Right forelimb (tissue), 1 donor: Measurements from ENCODE around the gene PDK2.

Experiments
- DNase-seq: peaks from one replicate; pipeline ENCODE4 v3.0.0-alpha.2; 2018

The PDK2 gene

GRCh38 chr17:50102164-50102991, 7.2 kb downstream of the PDK2 start:
- DNase-seq = no peak

- DNase-seq = no peak
These were observed 8.1 kb downstream of the PDK2 start for GRCh38 chr17:50103252-50103651.

- no peak for DNase-seq
These were observed 8.8 kb downstream of the PDK2 start for GRCh38 chr17:50103941-50104340.

GRCh38 chr17:50105811-50106210, 10.7 kb downstream of the PDK2 start:
- DNase-seq = no peak

GRCh38 chr17:50106393-50107131, 11.4 kb downstream of the PDK2 start:
- no peak for DNase-seq

GRCh38 chr17:50107790-50108414, 12.8 kb downstream of the PDK2 start:
- DNase-seq = no peak

GRCh38 chr17:50108556-50108955, 13.4 kb downstream of the PDK2 start:
- no peak for DNase-seq

- no peak for DNase-seq
These were observed 14.1 kb downstream of the PDK2 start for GRCh38 chr17:50109207-50109606.

- DNase-seq = no peak
These were observed 14.6 kb downstream of the PDK2 start for GRCh38 chr17:50109785-50110184.

GRCh38 chr17:50110591-50111349, 15.6 kb downstream of the PDK2 start:
- no peak for DNase-seq

GRCh38 chr17:50111673-50112655, 16.8 kb downstream of the PDK2 start:
- no peak for DNase-seq

GRCh38 chr17:50112694-50113093, 17.5 kb downstream of the PDK2 start:
- no peak for DNase-seq

GRCh38 chr17:50113624-50114320, 18.6 kb downstream of the PDK2 start:
- DNase-seq = no peak

GRCh38 chr17:50114401-50114800, 19.2 kb downstream of the PDK2 start:
- no peak for DNase-seq

- no peak for DNase-seq
These were observed 19.8 kb downstream of the PDK2 start for GRCh38 chr17:50114849-50115357.

GRCh38 chr17:50115756-50116155, 20.6 kb downstream of the PDK2 start:
- no peak for DNase-seq

GRCh38 chr17:50117202-50118051, 22.3 kb downstream of the PDK2 start:
- DNase-seq = peak; percentile 83

GRCh38 chr17:50118076-50118827, 23.1 kb downstream of the PDK2 start:
- no peak for DNase-seq

- DNase-seq = no peak
These were observed 23.7 kb downstream of the PDK2 start for GRCh38 chr17:50118828-50119218.
